GM12878 (cell line): ENCODE data around the gene S100A11. TPM values are rescaled to one million over a fixed set of nuclear protein-coding genes. Genes with fewer than 3 reads are reported as not detected.

Source experiments
- ATAC-seq: fragments of 200-7000 bp; cut with Tn5 transposase; 3 replicates; pipeline ENCODE4 v1.9.1; 2020; ENCODE audit warnings: mild to moderate bottlenecking, moderate library complexity
- BruUV-seq: library from RNA; stranded (reverse); fragments of 400-500 nt; replicated peaks from 2 replicates; lab custom pipeline; 2021; lab: Mats Ljungman, UMichigan
- CTCF ChIA-PET: fragments of 300-600 bp; sonication (Branson Sonifier 250); formaldehyde crosslinking; extraction: SDS; loops from one replicate; lab custom pipeline; 2021; ENCODE audit warnings: inconsistent platforms; lab: Yijun Ruan, JAX
- POLR2A ChIA-PET: fragments of 350-600 bp; formaldehyde crosslinking; extraction: SDS; loops from one replicate; lab custom pipeline; 2021; ENCODE audit warnings: inconsistent platforms; lab: Charles Lee
- RAD21 ChIA-PET: fragments of 300-600 bp; sonication (Branson Sonifier 250); formaldehyde crosslinking; loops from one replicate; lab custom pipeline; 2023; ENCODE audit warnings: antibody characterized with exemption; ENCODE audit not compliant: unreplicated experiment; lab: Charles Lee
- SMC1A ChIA-PET: fragments of 300-600 bp; sonication (Branson Sonifier 250); formaldehyde crosslinking; loops from one replicate; lab custom pipeline; 2023; ENCODE audit not compliant: unreplicated experiment, uncharacterized antibody; lab: Charles Lee
- DNase-seq: peaks from one replicate; pipeline ENCODE4 v3.0.0-alpha.2; 2011; ENCODE audit warnings: low read depth, low spot score
- FAIRE-seq: peaks from 3 replicates; lab custom pipeline; 2011; peaks lifted over from hg19 to GRCh38; lab: Jason Lieb, UNC
- H2AFZ ChIP-seq: 2 replicates; pipeline ENCODE4 v1.6.0; 2011; ENCODE audit warnings: low read depth, low read length, control low read depth; ENCODE audit not compliant: control insufficient read depth
- H3K27ac ChIP-seq: 2 replicates; pipeline ENCODE4 v1.5.1; 2011; ENCODE audit warnings: control low read depth; ENCODE audit not compliant: control insufficient read depth, insufficient read depth
- H3K27me3 ChIP-seq, 2 experiments: replicated peaks in 1 of 2; 2 replicates each; pipeline versions ENCODE4 v1.6.0 to v1.6.1; 2011; ENCODE audit warnings: low read length in 1 of 2; ENCODE audit not compliant: control insufficient read depth in 2 of 2, insufficient read depth in 2 of 2
- H3K36me3 ChIP-seq, 2 experiments: 2 replicates each; pipeline ENCODE4 v1.5.1; 2011; ENCODE audit warnings: low read length in 1 of 2; ENCODE audit not compliant: control insufficient read depth in 2 of 2, insufficient read depth in 2 of 2
- H3K4me1 ChIP-seq: 2 replicates; pipeline ENCODE4 v1.6.1; 2011; ENCODE audit warnings: mild to moderate bottlenecking, low read length, moderate library complexity, mixed read lengths; ENCODE audit not compliant: control insufficient read depth, insufficient read depth
- H3K4me2 ChIP-seq: 2 replicates; pipeline ENCODE4 v1.6.0; 2011; ENCODE audit warnings: control low read depth; ENCODE audit not compliant: control insufficient read depth, insufficient read depth
- H3K4me3 ChIP-seq: fragments of 200-600 bp; sonication (generic); 2 replicates; pipeline ENCODE4 v1.5.1; 2016
- H3K79me2 ChIP-seq: 2 replicates; pipeline ENCODE4 v1.6.0; 2011; ENCODE audit warnings: low read length; ENCODE audit not compliant: control insufficient read depth, insufficient read depth
- H3K9ac ChIP-seq: 2 replicates; pipeline ENCODE4 v1.8.0; 2011; ENCODE audit warnings: low read length, control low read depth, mixed read lengths; ENCODE audit not compliant: control insufficient read depth, insufficient read depth
- H3K9me3 ChIP-seq: replicated peaks from 3 replicates; pipeline ENCODE4 v1.5.1; 2011; ENCODE audit warnings: mild to moderate bottlenecking, low read length; ENCODE audit not compliant: control insufficient read depth, insufficient read depth
- H4K20me1 ChIP-seq: 2 replicates; pipeline ENCODE4 v1.6.0; 2011; ENCODE audit not compliant: control insufficient read depth, insufficient read depth
- CBX3 ChIP-seq: fragments of 200-600 bp; sonication (generic); IDR thresholded peaks from 2 replicates; pipeline ENCODE4 v1.6.1; 2016; ENCODE audit warnings: low read depth, borderline replicate concordance
- DPF2 ChIP-seq: fragments of 450-650 bp; IDR thresholded peaks from 2 replicates; pipeline ENCODE4 v1.6.1; 2017; ENCODE audit warnings: mild to moderate bottlenecking
- ESRRA ChIP-seq: IDR thresholded peaks from 2 replicates; pipeline ENCODE4 v1.6.1; 2012; ENCODE audit warnings: mild to moderate bottlenecking, low read length, improper control_type of control experiment
- FOXK2 ChIP-seq: fragments of 450-650 bp; IDR thresholded peaks from 2 replicates; pipeline ENCODE4 v1.6.1; 2017; ENCODE audit warnings: mild to moderate bottlenecking, moderate library complexity
- FOXM1 ChIP-seq: IDR thresholded peaks from 2 replicates; pipeline ENCODE4 v1.6.1; 2012; ENCODE audit warnings: low read depth, mild to moderate bottlenecking, inconsistent platforms, low read length, moderate library complexity
- HDAC6 ChIP-seq: fragments of 200-600 bp; sonication (generic); IDR thresholded peaks from one replicate; pipeline ENCODE4 v1.8.0; 2017; ENCODE audit warnings: antibody characterized with exemption; ENCODE audit not compliant: unreplicated experiment
- IRF3 ChIP-seq: fragments of 450-650 bp; IDR thresholded peaks from 2 replicates; pipeline ENCODE4 v1.6.1; 2014; ENCODE audit warnings: mild to moderate bottlenecking
- POLR2AphosphoS5 ChIP-seq: IDR thresholded peaks from 2 replicates; pipeline ENCODE4 v1.6.1; 2011; ENCODE audit warnings: mild to moderate bottlenecking, low read length, inconsistent platforms
- POU2F2 ChIP-seq: IDR thresholded peaks from 3 replicates; pipeline ENCODE4 v1.6.1; 2011; ENCODE audit warnings: low read depth, mild to moderate bottlenecking, low read length, borderline replicate concordance
- TCF12 ChIP-seq: IDR thresholded peaks from 2 replicates; pipeline ENCODE4 v1.6.1; 2011; ENCODE audit warnings: low read depth, mild to moderate bottlenecking, low read length
- WGBS: methylation state at CpG from one replicate; pipeline ENCODE4 v1.1.6; 2016; ENCODE audit warnings: low lambda C conversion rate; ENCODE audit not compliant: insufficient replicate concordance, insufficient coverage; ENCODE audit errors: missing lambda C conversion rate; 5-methylcytosine and 5-hydroxymethylcytosine counted together
- in situ Hi-C: fragments of 300-500 bp; cut with MboI; formaldehyde crosslinking; loops from 9 replicates; pipeline ENCODE4 v1.14.3; 2018; ENCODE audit warnings: mixed read lengths
- intact Hi-C: fragments of 100-400 bp; cut with micrococcal nuclease; formaldehyde crosslinking; loops from one replicate; pipeline ENCODE4 v1.14.2; 2022; ENCODE audit not compliant: unreplicated experiment
- polyA plus RNA-seq, 11 experiments: library from polyadenylated mRNA; depleted of rRNA in 4 of 11; unstranded in 6 of 11; stranded (reverse) in 5 of 11; fragments of >200 nt; fragmentation: Nextera tagmentation in 4 of 11; fragmentation: Illumina TruSeq in 1 of 11; extraction: Ambion mirVana in 4 of 11; extraction: Trizol in 1 of 11; gene quantifications; 1 replicate in 1 of 11; 2 replicates in 10 of 11; pipeline versions ENCODE4 v1.2.1 to v1.2.3, GENCODE V29; 2011 to 2016; ENCODE audit warnings: inconsistent platforms in 2 of 11, missing spikeins in 2 of 11, low read depth in 1 of 11
- total RNA-seq, 4 experiments: library from RNA; depleted of rRNA in 3 of 4; stranded (reverse); fragments of >200 nt in 3 of 4; fragmentation: Illumina TruSeq in 1 of 4; extraction: Trizol in 1 of 4; gene quantifications; 2 replicates each; pipeline versions ENCODE4 v1.2.1 to v1.2.3, GENCODE V29; 2013 to 2021
- TF ChIP-seq, protein P1 (sequence below): fragments of 450-650 bp; IDR thresholded peaks from 2 replicates; pipeline ENCODE4 v1.6.1; 2017; ENCODE audit warnings: low read depth, mild to moderate bottlenecking, moderate library complexity
- TF ChIP-seq, protein P2 (sequence below): fragments of 450-650 bp; IDR thresholded peaks from 2 replicates; pipeline ENCODE4 v1.6.1; 2017; ENCODE audit warnings: antibody characterized with exemption, mild to moderate bottlenecking, moderate library complexity
- TF ChIP-seq, protein P3 (sequence below): IDR thresholded peaks from 2 replicates; pipeline ENCODE4 v1.6.1; 2012; ENCODE audit warnings: mild to moderate bottlenecking, low read depth, low read length

Gene S100A11
- total and polyA plus RNA-seq, 10 of the 15 experiments (the other 5 are each of a cell fraction or from before 2014, with no cell fraction given), result 9.0 to 134 (median 62.7) TPM

DNA sequence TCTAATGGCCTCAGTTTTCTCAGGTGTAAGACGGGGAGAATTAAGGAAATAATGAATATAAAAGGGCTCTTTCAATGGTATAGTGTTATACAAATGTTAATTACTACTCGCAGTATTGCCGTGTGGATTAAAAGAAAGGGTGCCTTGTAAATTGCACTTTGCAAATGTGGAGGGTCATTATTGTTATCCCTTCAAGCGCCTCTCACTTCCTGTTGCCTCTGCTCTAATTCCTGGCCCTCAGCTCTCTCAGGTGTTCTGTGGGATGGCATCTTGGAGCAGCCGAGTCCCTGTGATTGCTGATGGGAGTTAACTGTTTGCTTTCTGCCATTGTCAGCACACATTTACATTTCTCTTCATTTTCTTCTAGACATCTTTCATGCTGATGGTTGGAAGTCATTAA lies 7.1 kb upstream of the S100A11 start (continued):
- TF ChIP-seq ESRRA, result no peak
- TF ChIP-seq POLR2AphosphoS5, result no peak
- no peak for TF ChIP-seq IRF3
- no peak for TF ChIP-seq POU2F2
- no peak for TF ChIP-seq TCF12
- TF ChIP-seq, protein P1, sequence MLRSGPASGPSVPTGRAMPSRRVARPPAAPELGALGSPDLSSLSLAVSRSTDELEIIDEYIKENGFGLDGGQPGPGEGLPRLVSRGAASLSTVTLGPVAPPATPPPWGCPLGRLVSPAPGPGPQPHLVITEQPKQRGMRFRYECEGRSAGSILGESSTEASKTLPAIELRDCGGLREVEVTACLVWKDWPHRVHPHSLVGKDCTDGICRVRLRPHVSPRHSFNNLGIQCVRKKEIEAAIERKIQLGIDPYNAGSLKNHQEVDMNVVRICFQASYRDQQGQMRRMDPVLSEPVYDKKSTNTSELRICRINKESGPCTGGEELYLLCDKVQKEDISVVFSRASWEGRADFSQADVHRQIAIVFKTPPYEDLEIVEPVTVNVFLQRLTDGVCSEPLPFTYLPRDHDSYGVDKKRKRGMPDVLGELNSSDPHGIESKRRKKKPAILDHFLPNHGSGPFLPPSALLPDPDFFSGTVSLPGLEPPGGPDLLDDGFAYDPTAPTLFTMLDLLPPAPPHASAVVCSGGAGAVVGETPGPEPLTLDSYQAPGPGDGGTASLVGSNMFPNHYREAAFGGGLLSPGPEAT, result no peak

- H3K4me2 ChIP-seq, result no peak overlapping the region
- no peaks in the 10 kb centered on the region for H4K20me1 ChIP-seq
- no TSS peak for BruUV-seq
- H3K27ac ChIP-seq, result no peak overlapping the region
- FAIRE-seq (no peak), DNase-seq (no peak), ATAC-seq (no peak)
- H3K4me3 ChIP-seq, result no peak overlapping the region
- in situ Hi-C loops (no loop called here), intact Hi-C loops (no loop called here)
- H3K36me3 ChIP-seq, result no peaks in the 10 kb centered on the region
- no peaks in the 10 kb centered on the region for H3K79me2 ChIP-seq
- 0% methylated on average over 1 of the region's 1 CpG for WGBS
- H3K9ac ChIP-seq, result no peak overlapping the region
- ChIA-PET SMC1A (interaction anchor here (0.9 kb wide), 1 partner anchor 11 kb away, joined by 3 read pairs; no protein-coding TSS in a partner anchor), CTCF (interaction anchor here (0.9 to 2.7 kb wide), 4 partner anchors 40 to 416 kb away, joined by 3 to 8 read pairs (median 3); no protein-coding TSS in a partner anchor), RAD21 (no interaction called here), POLR2A (no interaction called here)
- no peaks in the 10 kb centered on the region for H3K4me1 ChIP-seq
- H3K27me3 ChIP-seq, result peaks cover 0 to 3% of the 10 kb centered on the region in 2 experiments; a peak in 1 of 4 replicates
- no peaks in the 10 kb centered on the region; the same call in 2 of the 3 replicates for H3K9me3 ChIP-seq
- no peak overlapping the region for H2AFZ ChIP-seq
- TF ChIP-seq HDAC6, result no peak
- no peak for TF ChIP-seq FOXK2
- no peak for TF ChIP-seq FOXM1
- TF ChIP-seq CBX3, result no peak
- no peak for TF ChIP-seq DPF2
- TF ChIP-seq, protein P2, sequence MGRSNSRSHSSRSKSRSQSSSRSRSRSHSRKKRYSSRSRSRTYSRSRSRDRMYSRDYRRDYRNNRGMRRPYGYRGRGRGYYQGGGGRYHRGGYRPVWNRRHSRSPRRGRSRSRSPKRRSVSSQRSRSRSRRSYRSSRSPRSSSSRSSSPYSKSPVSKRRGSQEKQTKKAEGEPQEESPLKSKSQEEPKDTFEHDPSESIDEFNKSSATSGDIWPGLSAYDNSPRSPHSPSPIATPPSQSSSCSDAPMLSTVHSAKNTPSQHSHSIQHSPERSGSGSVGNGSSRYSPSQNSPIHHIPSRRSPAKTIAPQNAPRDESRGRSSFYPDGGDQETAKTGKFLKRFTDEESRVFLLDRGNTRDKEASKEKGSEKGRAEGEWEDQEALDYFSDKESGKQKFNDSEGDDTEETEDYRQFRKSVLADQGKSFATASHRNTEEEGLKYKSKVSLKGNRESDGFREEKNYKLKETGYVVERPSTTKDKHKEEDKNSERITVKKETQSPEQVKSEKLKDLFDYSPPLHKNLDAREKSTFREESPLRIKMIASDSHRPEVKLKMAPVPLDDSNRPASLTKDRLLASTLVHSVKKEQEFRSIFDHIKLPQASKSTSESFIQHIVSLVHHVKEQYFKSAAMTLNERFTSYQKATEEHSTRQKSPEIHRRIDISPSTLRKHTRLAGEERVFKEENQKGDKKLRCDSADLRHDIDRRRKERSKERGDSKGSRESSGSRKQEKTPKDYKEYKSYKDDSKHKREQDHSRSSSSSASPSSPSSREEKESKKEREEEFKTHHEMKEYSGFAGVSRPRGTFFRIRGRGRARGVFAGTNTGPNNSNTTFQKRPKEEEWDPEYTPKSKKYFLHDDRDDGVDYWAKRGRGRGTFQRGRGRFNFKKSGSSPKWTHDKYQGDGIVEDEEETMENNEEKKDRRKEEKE, result no peak
- TF ChIP-seq, protein P3, sequence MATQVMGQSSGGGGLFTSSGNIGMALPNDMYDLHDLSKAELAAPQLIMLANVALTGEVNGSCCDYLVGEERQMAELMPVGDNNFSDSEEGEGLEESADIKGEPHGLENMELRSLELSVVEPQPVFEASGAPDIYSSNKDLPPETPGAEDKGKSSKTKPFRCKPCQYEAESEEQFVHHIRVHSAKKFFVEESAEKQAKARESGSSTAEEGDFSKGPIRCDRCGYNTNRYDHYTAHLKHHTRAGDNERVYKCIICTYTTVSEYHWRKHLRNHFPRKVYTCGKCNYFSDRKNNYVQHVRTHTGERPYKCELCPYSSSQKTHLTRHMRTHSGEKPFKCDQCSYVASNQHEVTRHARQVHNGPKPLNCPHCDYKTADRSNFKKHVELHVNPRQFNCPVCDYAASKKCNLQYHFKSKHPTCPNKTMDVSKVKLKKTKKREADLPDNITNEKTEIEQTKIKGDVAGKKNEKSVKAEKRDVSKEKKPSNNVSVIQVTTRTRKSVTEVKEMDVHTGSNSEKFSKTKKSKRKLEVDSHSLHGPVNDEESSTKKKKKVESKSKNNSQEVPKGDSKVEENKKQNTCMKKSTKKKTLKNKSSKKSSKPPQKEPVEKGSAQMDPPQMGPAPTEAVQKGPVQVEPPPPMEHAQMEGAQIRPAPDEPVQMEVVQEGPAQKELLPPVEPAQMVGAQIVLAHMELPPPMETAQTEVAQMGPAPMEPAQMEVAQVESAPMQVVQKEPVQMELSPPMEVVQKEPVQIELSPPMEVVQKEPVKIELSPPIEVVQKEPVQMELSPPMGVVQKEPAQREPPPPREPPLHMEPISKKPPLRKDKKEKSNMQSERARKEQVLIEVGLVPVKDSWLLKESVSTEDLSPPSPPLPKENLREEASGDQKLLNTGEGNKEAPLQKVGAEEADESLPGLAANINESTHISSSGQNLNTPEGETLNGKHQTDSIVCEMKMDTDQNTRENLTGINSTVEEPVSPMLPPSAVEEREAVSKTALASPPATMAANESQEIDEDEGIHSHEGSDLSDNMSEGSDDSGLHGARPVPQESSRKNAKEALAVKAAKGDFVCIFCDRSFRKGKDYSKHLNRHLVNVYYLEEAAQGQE, result no peak
Observed at GRCh38 chr1:152042030-152042429, 5.2 kb upstream of the S100A11 start.
